K562 (cell line): Measurements from ENCODE around the gene KAT14. TPM values are rescaled to one million over a fixed set of nuclear protein-coding genes. Genes with fewer than 3 reads are reported as not detected.

Experiments used
- ARID3B ChIP-seq: fragments of 250-450 bp; sonication (Bioruptor Pico); IDR thresholded peaks from 2 replicates; pipeline ENCODE4 v1.4.0; 2020; ENCODE audit warnings: borderline replicate concordance
- BDP1 ChIP-seq: IDR thresholded peaks from 3 replicates; pipeline ENCODE4 v1.6.1; 2011; ENCODE audit not compliant: insufficient read length, insufficient read depth
- BRCA1 ChIP-seq, 2 experiments: fragments of 450-650 bp in 1 of 2; sonication (generic) in 1 of 2; formaldehyde crosslinking in 1 of 2; IDR thresholded peaks; 2 replicates each; pipeline versions ENCODE4 v1.5.0 to v1.6.1; 2017 to 2020; ENCODE audit warnings: mild to moderate bottlenecking in 1 of 2, missing genetic modification reagents in 1 of 2
- CC2D1A ChIP-seq: fragments of 450-650 bp; IDR thresholded peaks from 2 replicates; pipeline ENCODE4 v1.6.1; 2017; ENCODE audit warnings: mild to moderate bottlenecking
- CXXC5 ChIP-seq: fragments of 250-450 bp; sonication (Bioruptor Pico); IDR thresholded peaks from 2 replicates; pipeline ENCODE4 v1.8.0; 2022; ENCODE audit warnings: inconsistent platforms, mild to moderate bottlenecking, moderate library complexity
- ETV6 ChIP-seq, 3 experiments: fragments of 150-350 bp in 1 of 3; sonication (generic) in 1 of 3; formaldehyde crosslinking in 1 of 3; IDR thresholded peaks; 2 replicates each; pipeline versions ENCODE4 v1.6.1 to v1.8.0; 2014 to 2022; ENCODE audit warnings: borderline replicate concordance in 2 of 3, low read depth in 2 of 3, antibody characterized with exemption in 1 of 3, low read length in 1 of 3, mild to moderate bottlenecking in 1 of 3, missing genetic modification reagents in 1 of 3
- FOXP1 ChIP-seq: sonication (generic); formaldehyde crosslinking; IDR thresholded peaks from 2 replicates; pipeline ENCODE4 v1.8.0; 2022; ENCODE audit warnings: mild to moderate bottlenecking, missing genetic modification reagents
- GABPB2 ChIP-seq: fragments of 250-450 bp; sonication (Bioruptor Pico); conservative IDR thresholded peaks from 2 replicates; pipeline ENCODE4 v1.5.1; 2021; ENCODE audit warnings: mild to moderate bottlenecking
- LEF1 ChIP-seq: fragments of 450-650 bp; IDR thresholded peaks from 2 replicates; pipeline ENCODE4 v1.6.1; 2016; ENCODE audit warnings: mild to moderate bottlenecking
- NONO ChIP-seq, 2 experiments: fragments of 200-400 bp in 1 of 2; fragments of 450-650 bp in 1 of 2; formaldehyde crosslinking in 1 of 2; IDR thresholded peaks; 2 replicates each; pipeline ENCODE4 v1.6.1; 2017; ENCODE audit warnings: low read depth in 2 of 2, mild to moderate bottlenecking in 2 of 2, moderate library complexity in 2 of 2, low read length in 1 of 2
- PHF8 ChIP-seq: fragments of 200-600 bp; sonication (generic); IDR thresholded peaks from 2 replicates; pipeline ENCODE4 v1.6.1; 2012; ENCODE audit warnings: mixed run types, mild to moderate bottlenecking, inconsistent platforms, low read length, moderate library complexity, borderline replicate concordance
- RAD21 ChIP-seq, 2 experiments: fragments of 250-450 bp in 1 of 2; fragments of 450-650 bp in 1 of 2; sonication (Bioruptor Pico) in 1 of 2; formaldehyde crosslinking in 1 of 2; IDR thresholded peaks in 1 of 2; conservative IDR thresholded peaks in 1 of 2; 2 replicates each; pipeline versions ENCODE4 v1.4.0 to v1.8.0; 2020 to 2022; ENCODE audit warnings: mild to moderate bottlenecking in 2 of 2, moderate library complexity in 1 of 2
- RBFOX2 ChIP-seq: fragments of 200-400 bp; formaldehyde crosslinking; IDR thresholded peaks from 2 replicates; pipeline ENCODE4 v1.6.1; 2017; ENCODE audit warnings: low read depth, mild to moderate bottlenecking, low read length, moderate library complexity
- SIRT6 ChIP-seq: IDR thresholded peaks from one replicate; pipeline ENCODE4 v1.6.1; 2012; ENCODE audit warnings: low read depth, mild to moderate bottlenecking, control low read depth, inconsistent platforms, low read length, moderate library complexity
- TEAD4 ChIP-seq, 2 experiments: sonication (generic) in 1 of 2; formaldehyde crosslinking in 1 of 2; IDR thresholded peaks; 2 replicates each; pipeline versions ENCODE4 v1.6.1 to v1.8.0; 2012 to 2022; ENCODE audit warnings: borderline replicate concordance in 1 of 2, inconsistent platforms in 1 of 2, low read length in 1 of 2, mild to moderate bottlenecking in 1 of 2, missing genetic modification reagents in 1 of 2
- THAP7 ChIP-seq: fragments of 250-450 bp; sonication (Bioruptor Pico); IDR thresholded peaks from 2 replicates; pipeline ENCODE4 v1.5.0; 2021
- TRIM24 ChIP-seq, 2 experiments: fragments of 450-650 bp; IDR thresholded peaks; 2 replicates each; pipeline ENCODE4 v1.6.1; 2016
- ZBTB33 ChIP-seq: sonication (generic); formaldehyde crosslinking; IDR thresholded peaks from 2 replicates; pipeline ENCODE4 v1.8.1; 2023; ENCODE audit warnings: mild to moderate bottlenecking, missing genetic modification reagents
- ZBTB7A ChIP-seq: IDR thresholded peaks from 2 replicates; pipeline ENCODE4 v1.6.1; 2011; ENCODE audit warnings: low read depth, mild to moderate bottlenecking, low read length, moderate library complexity, borderline replicate concordance; ENCODE audit not compliant: control insufficient read depth
- ZNF282 ChIP-seq: sonication (generic); formaldehyde crosslinking; IDR thresholded peaks from 2 replicates; pipeline ENCODE4 v1.8.1; 2023; ENCODE audit warnings: missing genetic modification reagents
- ZNF311 ChIP-seq: fragments of 250-450 bp; sonication (Bioruptor Pico); IDR thresholded peaks from 2 replicates; pipeline ENCODE4 v1.4.0; 2020; ENCODE audit warnings: mild to moderate bottlenecking, moderate library complexity
- ZNF780A ChIP-seq: fragments of 250-450 bp; sonication (Bioruptor Pico); IDR thresholded peaks from 2 replicates; pipeline ENCODE4 v1.5.0; 2021; ENCODE audit warnings: mild to moderate bottlenecking
- polyA plus RNA-seq, 8 experiments: library from polyadenylated mRNA; depleted of rRNA in 4 of 8; stranded (reverse) in 5 of 8; unstranded in 3 of 8; fragments of >200 nt; fragmentation: Nextera tagmentation in 2 of 8; fragmentation: Illumina TruSeq in 1 of 8; extraction: Ambion mirVana in 2 of 8; extraction: Trizol in 1 of 8; gene quantifications; 2 replicates each; pipeline versions ENCODE4 v1.2.1 to v1.2.3, GENCODE V29; 2011 to 2014; ENCODE audit warnings: inconsistent platforms in 1 of 8, missing spikeins in 1 of 8
- total RNA-seq, 7 experiments: library from RNA; depleted of rRNA in 6 of 7; stranded (reverse); fragments of >200 nt in 6 of 7; fragmentation: Illumina TruSeq in 2 of 7; extraction: Trizol in 2 of 7; gene quantifications; 2 replicates each; pipeline versions ENCODE4 v1.2.1 to v1.2.3, GENCODE V29; 2011 to 2021; ENCODE audit warnings: low replicate concordance in 1 of 7
- TF ChIP-seq, protein P1 (sequence below): fragments of 250-450 bp; sonication (Bioruptor Pico); IDR thresholded peaks from 2 replicates; pipeline ENCODE4 v1.4.0; 2020; ENCODE audit warnings: mild to moderate bottlenecking, moderate library complexity

KAT14 gene
- total and polyA plus RNA-seq, 9 of the 15 experiments (the other 6 are each of a cell fraction or from before 2014, with no cell fraction given), result 1.7 to 7.2 (median 5.6) TPM

- TF ChIP-seq ARID3B (CRISPR knock-in tag) (no peak), BRCA1 (IDR thresholded peaks at IDR 0.05) (no peak), BRCA1 (CRISPR knock-in tag; IDR thresholded peaks at IDR 0.05) (no peak), ZNF282 (CRISPR knock-in tag) (no peak), NONO (IDR thresholded peaks at IDR 0.05; ENCODE audit: low read depth in 2 of 2, low read length in 1 of 2) (no peak), FOXP1 (CRISPR knock-in tag) (no peak), ZNF780A (no peak), ZNF311 (no peak), CXXC5 (peak; percentile 61), SIRT6 (no peak), THAP7 (CRISPR knock-in tag) (no peak), ETV6 (IDR thresholded peaks at IDR 0.05; ENCODE audit: borderline replicate concordance in 1 of 2, low read depth in 2 of 2, low read length in 1 of 2) (no peak), ETV6 (CRISPR knock-in tag; IDR thresholded peaks at IDR 0.05; ENCODE audit: borderline replicate concordance) (no peak), ZBTB7A (no peak), LEF1 (no peak), BDP1 (no peak), TEAD4 (IDR thresholded peaks at IDR 0.05; ENCODE audit: low read length) (no peak), TEAD4 (CRISPR knock-in tag; IDR thresholded peaks at IDR 0.05; ENCODE audit: borderline replicate concordance) (no peak), GABPB2 (CRISPR knock-in tag) (no peak), RAD21 (CRISPR knock-in tag; conservative IDR thresholded peaks at IDR 0.05 in 1 of 2, IDR thresholded peaks at IDR 0.05 in 1 of 2) (peak in 1 of 2 experiments; percentile 32; a peak in 1 of 4 replicates), RBFOX2 (0 out of 2 replicates have a peak, but pooled peaks have one; percentile 23), TRIM24 (IDR thresholded peaks at IDR 0.05) (peak; percentile 71 to 77; a peak in 2 of 4 replicates), PHF8 (no peak), CC2D1A (no peak), ZBTB33 (CRISPR knock-in tag) (peak; percentile 89)
- TF ChIP-seq, protein P1, sequence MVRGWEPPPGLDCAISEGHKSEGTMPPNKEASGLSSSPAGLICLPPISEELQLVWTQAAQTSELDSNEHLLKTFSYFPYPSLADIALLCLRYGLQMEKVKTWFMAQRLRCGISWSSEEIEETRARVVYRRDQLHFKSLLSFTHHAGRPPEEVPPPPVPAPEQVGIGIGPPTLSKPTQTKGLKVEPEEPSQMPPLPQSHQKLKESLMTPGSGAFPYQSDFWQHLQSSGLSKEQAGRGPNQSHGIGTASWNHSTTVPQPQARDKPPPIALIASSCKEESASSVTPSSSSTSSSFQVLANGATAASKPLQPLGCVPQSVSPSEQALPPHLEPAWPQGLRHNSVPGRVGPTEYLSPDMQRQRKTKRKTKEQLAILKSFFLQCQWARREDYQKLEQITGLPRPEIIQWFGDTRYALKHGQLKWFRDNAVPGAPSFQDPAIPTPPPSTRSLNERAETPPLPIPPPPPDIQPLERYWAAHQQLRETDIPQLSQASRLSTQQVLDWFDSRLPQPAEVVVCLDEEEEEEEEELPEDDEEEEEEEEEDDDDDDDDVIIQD (CRISPR knock-in tag), result no peak
Measured at GRCh38 chr20:18176318-18176785, 38.7 kb downstream of the KAT14 start (continued).
